UCSD-AML1 (cell line): ENCODE data around the gene SVEP1.
"Not testable (repeated sequence)": the region's sequence is repeated elsewhere in the genome, so short reads cannot be mapped to it uniquely, and the experiment has no call there.

ENCODE experiments used
- DNase-seq: peaks from one replicate; lab custom pipeline; 2025; ENCODE audit not compliant: unreplicated experiment; lab: John Stamatoyannopoulos, UW

The SVEP1 gene

GRCh38 chr9:110579034-110579861 is at the start of gene SVEP1:
SVEP1 (minus strand) TSS chr9:110579741; CDS start chr9:110579543, 198 bp downstream.
- no peak for DNase-seq

- DNase-seq, result no peak
Measured at GRCh38 chr9:110626101-110626829, 46.7 kb upstream of the SVEP1 start.

GRCh38 chr9:110623462-110624025 is 44.0 kb upstream of the SVEP1 start:
- no peak for DNase-seq

- DNase-seq, result no peak
Measured at GRCh38 chr9:110622368-110622767, 42.8 kb upstream of the SVEP1 start.

- DNase-seq, result no peak
Measured at GRCh38 chr9:110620726-110621125, 41.2 kb upstream of the SVEP1 start.

- DNase-seq, result no peak
Measured at GRCh38 chr9:110619831-110620230, 40.3 kb upstream of the SVEP1 start.

GRCh38 chr9:110615498-110615897 is 36.0 kb upstream of the SVEP1 start:
- DNase-seq, result no peak

GRCh38 chr9:110614576-110614975 is 35.0 kb upstream of the SVEP1 start:
- not testable (repeated sequence) for DNase-seq

GRCh38 chr9:110606179-110606790 is 26.7 kb upstream of the SVEP1 start:
- no peak for DNase-seq

- DNase-seq, result no peak
Measured at GRCh38 chr9:110605565-110605964, 26.0 kb upstream of the SVEP1 start.

- no peak for DNase-seq
Measured at GRCh38 chr9:110604171-110604601, 24.6 kb upstream of the SVEP1 start.

GRCh38 chr9:110602281-110602680 is 22.7 kb upstream of the SVEP1 start:
- DNase-seq, result no peak

- no peak for DNase-seq
Measured at GRCh38 chr9:110601098-110601497, 21.6 kb upstream of the SVEP1 start.

GRCh38 chr9:110599468-110599867 is 19.9 kb upstream of the SVEP1 start:
- DNase-seq, result no peak

GRCh38 chr9:110592044-110592830 is 12.7 kb upstream of the SVEP1 start:
- no peak for DNase-seq

GRCh38 chr9:110591526-110591925 is 12.0 kb upstream of the SVEP1 start:
- no peak for DNase-seq

GRCh38 chr9:110590816-110591215 is 11.3 kb upstream of the SVEP1 start:
- DNase-seq, result no peak

GRCh38 chr9:110588296-110588695 is 8.8 kb upstream of the SVEP1 start:
- no peak for DNase-seq

GRCh38 chr9:110583237-110583636 is 3.7 kb upstream of the SVEP1 start:
- no peak for DNase-seq

- DNase-seq, result no peak
Measured at GRCh38 chr9:110582156-110582555, 2.6 kb upstream of the SVEP1 start.

- DNase-seq, result no peak
Measured at GRCh38 chr9:110580850-110581249, 1.3 kb upstream of the SVEP1 start.
